H1 (cell line): ENCODE results near the gene MCF2L2. TPM values are rescaled to one million over a fixed set of nuclear protein-coding genes. Genes with fewer than 3 reads are reported as not detected.

Experiments
- CTCF ChIA-PET: fragments of 300-600 bp; sonication (Branson Sonifier 250); formaldehyde crosslinking; loops from one replicate; lab custom pipeline; 2021; ENCODE audit not compliant: partially characterized antibody; lab: Charles Lee
- POLR2A ChIA-PET: fragments of 300-600 bp; sonication (Branson Sonifier 250); formaldehyde crosslinking; loops from one replicate; lab custom pipeline; 2021; ENCODE audit warnings: inconsistent platforms; ENCODE audit not compliant: partially characterized antibody; lab: Charles Lee
- DNase-seq, 2 experiments: peaks; one replicate each; pipeline versions ENCODE4 v3.0.0 to v3.0.0-alpha.2; 2010 to 2022; ENCODE audit warnings: low spot score in 2 of 2, low read depth in 1 of 2, mixed read lengths in 1 of 2
- FAIRE-seq: peaks from 2 replicates; lab custom pipeline; 2011; peaks lifted over from hg19 to GRCh38; lab: Jason Lieb, UNC
- H2AFZ ChIP-seq: 2 replicates; pipeline ENCODE4 v1.8.1; 2012; ENCODE audit warnings: low read length, inconsistent platforms
- H2AK5ac ChIP-seq: 2 replicates; pipeline ENCODE4 v1.6.1; 2013; ENCODE audit warnings: low read depth, low read length
- H2BK120ac ChIP-seq: replicated peaks from 2 replicates; pipeline ENCODE3; 2013; ENCODE audit warnings: low read depth, low read length, inconsistent platforms
- H2BK12ac ChIP-seq: 2 replicates; pipeline ENCODE4 v1.6.1; 2013; ENCODE audit warnings: low read depth, low read length
- H2BK15ac ChIP-seq: 2 replicates; pipeline ENCODE4 v1.6.1; 2013; ENCODE audit warnings: low read length
- H2BK20ac ChIP-seq: 2 replicates; pipeline ENCODE4 v1.6.1; 2013; ENCODE audit warnings: low read length
- H2BK5ac ChIP-seq: 2 replicates; pipeline ENCODE4 v1.6.1; 2013; ENCODE audit warnings: low read depth, low read length
- H3K14ac ChIP-seq: 2 replicates; pipeline ENCODE4 v1.6.1; 2013; ENCODE audit warnings: inconsistent platforms; ENCODE audit not compliant: insufficient read length
- H3K18ac ChIP-seq: 2 replicates; pipeline ENCODE4 v1.6.1; 2013; ENCODE audit warnings: low read length; ENCODE audit errors: extremely low read depth
- H3K23ac ChIP-seq: 2 replicates; pipeline ENCODE4 v1.6.1; 2013; ENCODE audit warnings: inconsistent platforms; ENCODE audit not compliant: insufficient read length
- H3K23me2 ChIP-seq: 2 replicates; pipeline ENCODE4 v1.6.1; 2013; ENCODE audit warnings: low read depth, low read length
- H3K27ac ChIP-seq: 2 replicates; pipeline ENCODE4 v1.6.1; 2011; ENCODE audit warnings: low read depth, low read length, inconsistent platforms
- H3K27me3 ChIP-seq, 4 experiments: replicated peaks in 1 of 4; 1 replicate in 1 of 4; 2 replicates in 3 of 4; pipeline versions ENCODE4 v1.6.1 to v1.8.1; 2011 to 2013; ENCODE audit warnings: low read length in 3 of 4, mild to moderate bottlenecking in 3 of 4, inconsistent platforms in 2 of 4, mixed read lengths in 2 of 4, moderate library complexity in 1 of 4; ENCODE audit not compliant: control insufficient read depth in 3 of 4, insufficient read depth in 3 of 4; ENCODE audit errors: extremely low read depth in 1 of 4
- H3K36me3 ChIP-seq, 4 experiments: 2 replicates each; pipeline versions ENCODE4 v1.6.1 to v1.8.1; 2011 to 2013; ENCODE audit warnings: mild to moderate bottlenecking in 4 of 4, low read length in 3 of 4, moderate library complexity in 2 of 4, control low read depth in 1 of 4, inconsistent platforms in 1 of 4; ENCODE audit not compliant: insufficient read depth in 4 of 4, control insufficient read depth in 2 of 4
- H3K4ac ChIP-seq: replicated peaks from 2 replicates; pipeline ENCODE3; 2013; ENCODE audit warnings: low read length, low read depth, mixed read lengths, inconsistent platforms; ENCODE audit not compliant: insufficient read length
- H3K4me1 ChIP-seq, 4 experiments: replicated peaks in 1 of 4; 1 replicate in 1 of 4; 2 replicates in 3 of 4; pipeline versions ENCODE4 v1.6.1 to v1.8.1; 2011 to 2013; ENCODE audit warnings: low read length in 3 of 4, inconsistent platforms in 2 of 4, mixed read lengths in 1 of 4; ENCODE audit not compliant: insufficient read depth in 4 of 4, control insufficient read depth in 3 of 4
- H3K4me2 ChIP-seq, 2 experiments: 2 replicates each; pipeline versions ENCODE4 v1.6.1 to v1.8.1; 2011 to 2013; ENCODE audit warnings: low read depth in 2 of 2, low read length in 2 of 2, control low read depth in 1 of 2, inconsistent platforms in 1 of 2, mild to moderate bottlenecking in 1 of 2; ENCODE audit not compliant: insufficient read depth in 1 of 2
- H3K4me3 ChIP-seq, 4 experiments: fragments of 200-600, 300-600 bp in 1 of 4; sonication (generic), shearing (Covaris generic), sonication (Bioruptor Twin) in 1 of 4; 2 replicates each; pipeline versions ENCODE4 v1.5.1 to v1.8.1; 2011 to 2016; ENCODE audit warnings: low read length in 4 of 4, low read depth in 3 of 4, control low read depth in 2 of 4, inconsistent platforms in 2 of 4, mild to moderate bottlenecking in 2 of 4, mixed read lengths in 1 of 4, moderate library complexity in 1 of 4; ENCODE audit not compliant: insufficient read depth in 2 of 4; ENCODE audit errors: extremely low read depth in 1 of 4
- H3K56ac ChIP-seq: replicated peaks from 2 replicates; pipeline ENCODE3; 2013; ENCODE audit warnings: low read depth, mild to moderate bottlenecking, mixed read lengths, low read length, inconsistent platforms; ENCODE audit not compliant: insufficient read length
- H3K79me1 ChIP-seq: 2 replicates; pipeline ENCODE4 v1.6.1; 2013; ENCODE audit warnings: low read depth, low read length, control low read depth
- H3K79me2 ChIP-seq, 2 experiments: 2 replicates each; pipeline versions ENCODE4 v1.6.1 to v1.8.1; 2012 to 2013; ENCODE audit warnings: low read length in 2 of 2, mild to moderate bottlenecking in 2 of 2, inconsistent platforms in 1 of 2; ENCODE audit not compliant: insufficient read depth in 2 of 2, control insufficient read depth in 1 of 2
- H3K9ac ChIP-seq, 4 experiments: replicated peaks in 1 of 4; 1 replicate in 1 of 4; 2 replicates in 3 of 4; pipeline versions ENCODE4 v1.6.1 to v1.8.1; 2011 to 2013; ENCODE audit warnings: low read depth in 3 of 4, low read length in 3 of 4, control low read depth in 2 of 4, mild to moderate bottlenecking in 2 of 4, moderate library complexity in 2 of 4, inconsistent platforms in 1 of 4; ENCODE audit errors: extremely low read depth in 1 of 4
- H3K9me3 ChIP-seq, 2 experiments: 2 replicates each; pipeline versions ENCODE4 v1.6.1 to v1.8.1; 2012 to 2013; ENCODE audit warnings: mild to moderate bottlenecking in 2 of 2, moderate library complexity in 2 of 2, control low read depth in 1 of 2, inconsistent platforms in 1 of 2, low read depth in 1 of 2, low read length in 1 of 2, mixed read lengths in 1 of 2; ENCODE audit not compliant: insufficient read depth in 2 of 2
- H4K20me1 ChIP-seq, 2 experiments: replicated peaks in 1 of 2; 2 replicates each; pipeline versions ENCODE3 to v1.8.1; 2011 to 2013; ENCODE audit warnings: inconsistent platforms in 2 of 2, low read length in 2 of 2, mild to moderate bottlenecking in 1 of 2; ENCODE audit not compliant: insufficient read depth in 2 of 2, control insufficient read depth in 1 of 2
- H4K5ac ChIP-seq: 2 replicates; pipeline ENCODE4 v1.6.1; 2013; ENCODE audit warnings: low read length, low read depth, mixed read lengths, inconsistent platforms; ENCODE audit not compliant: insufficient read length
- H4K8ac ChIP-seq: 2 replicates; pipeline ENCODE4 v1.8.0; 2013; ENCODE audit warnings: mild to moderate bottlenecking, moderate library complexity, low read length, inconsistent platforms; ENCODE audit not compliant: insufficient read depth; ENCODE audit errors: extremely low read depth
- H4K91ac ChIP-seq: replicated peaks from 2 replicates; pipeline ENCODE3; 2013; ENCODE audit warnings: low read length, mixed read lengths, inconsistent platforms; ENCODE audit not compliant: insufficient read length
- BCL11A ChIP-seq, 2 experiments: IDR thresholded peaks; one replicate each; pipeline ENCODE4 v1.6.1; 2011; ENCODE audit warnings: low read depth in 2 of 2, low read length in 2 of 2, mild to moderate bottlenecking in 2 of 2
- CREB1 ChIP-seq: IDR thresholded peaks from 2 replicates; pipeline ENCODE4 v1.6.1; 2012; ENCODE audit warnings: inconsistent platforms
- USF2 ChIP-seq: IDR thresholded peaks from 2 replicates; pipeline ENCODE4 v1.6.1; 2011; ENCODE audit warnings: low read length, improper control_type of control experiment
- WGBS, 2 experiments: shearing (Covaris generic) in 1 of 2; methylation state at CpG; one replicate each; pipeline versions ENCODE4 v1.1.6 to v1.1.7; 2013 to 2015; ENCODE audit warnings: low lambda C conversion rate in 2 of 2, mixed read lengths in 2 of 2, inconsistent platforms in 1 of 2, low coverage in 1 of 2, missing lambda C conversion rate in 1 of 2; ENCODE audit not compliant: insufficient replicate concordance in 2 of 2, insufficient coverage in 1 of 2, insufficient read length in 1 of 2; ENCODE audit errors: extremely low coverage in 1 of 2, missing lambda C conversion rate in 1 of 2; 5-methylcytosine and 5-hydroxymethylcytosine counted together
- polyA plus RNA-seq, 7 experiments: library from polyadenylated mRNA; depleted of rRNA in 3 of 7; stranded (reverse) in 5 of 7; unstranded in 2 of 7; fragments of >200 nt in 5 of 7; fragments of 200-250 nt in 2 of 7; gene quantifications; 1 replicate in 5 of 7; 2 replicates in 1 of 7; 4 replicates in 1 of 7; pipeline versions ENCODE4 v1.2.1 to v1.2.3, GENCODE V29; 2011 to 2013; ENCODE audit warnings: missing spikeins in 2 of 7, mixed read lengths in 2 of 7
- total RNA-seq: library from RNA; stranded (reverse); fragmentation: NEBNext Ultra II Directional; extraction: Animal tissue kit (Norgen Biotek cat#: 25700); gene quantifications from 2 replicates; pipeline ENCODE4 v1.2.1, GENCODE V29; 2021

The MCF2L2 gene
- total and polyA plus RNA-seq, 2 of the 8 experiments (the other 6 are each of a cell fraction or from before 2014, with no cell fraction given): 4.1 to 13.7 TPM

- Histone ChIP-seq H3K18ac (no peak overlapping the region), H3K79me2 (no peaks in the 10 kb centered on the region), H4K91ac (no peak overlapping the region), H2BK15ac (no peak overlapping the region), H3K9me3 (no peaks in the 10 kb centered on the region), H3K79me1 (no peaks in the 10 kb centered on the region), H2BK5ac (no peak overlapping the region), H3K9ac (no peak overlapping the region), H3K27me3 (no peaks in the 10 kb centered on the region), H3K4me2 (no peak overlapping the region), H3K27ac (no peak overlapping the region), H2BK12ac (no peak overlapping the region), H3K23ac (no peak overlapping the region), H4K20me1 (no peaks in the 10 kb centered on the region), H3K56ac (no peak overlapping the region), H4K5ac (no peak overlapping the region), H3K4ac (no peak overlapping the region), H4K8ac (no peak overlapping the region), H3K4me1 (no peaks in the 10 kb centered on the region), H3K14ac (no peak overlapping the region), H3K36me3 (no peaks in the 10 kb centered on the region; a peak in 1 of 8 replicates), H2AK5ac (no peak overlapping the region), H2BK20ac (no peak overlapping the region), H2AFZ (no peak overlapping the region), H3K23me2 (no peaks in the 10 kb centered on the region), H3K4me3 (no peak overlapping the region), H2BK120ac (no peak overlapping the region)
- no peak for DNase-seq
- ChIA-PET POLR2A (interaction anchor here (1.3 kb wide), 1 partner anchor 13 kb away, joined by 4 read pairs; no protein-coding TSS in a partner anchor), CTCF (interaction anchor here (1.1 kb wide), 1 partner anchor 237 kb away, joined by 4 read pairs; no protein-coding TSS in a partner anchor)
- TF ChIP-seq CREB1 (no peak), USF2 (no peak), BCL11A (IDR thresholded peaks at IDR 0.05; ENCODE audit: low read depth in 2 of 2, low read length in 2 of 2) (no peak)
- FAIRE-seq: no peak
- WGBS, 2 experiments: 88% methylated on average over 4 of the region's 4 CpGs; no CpG with 5 or more reads in 1 of the 2 experiments
Observed at GRCh38 chr3:183148056-183148455, 280.4 kb downstream of the MCF2L2 start.
